Left cardiac atrium (tissue), 4 donors: ENCODE results near the gene PERCC1. TPM values are rescaled to one million over a fixed set of nuclear protein-coding genes. Genes with fewer than 3 reads are reported as not detected.

Experiments used
- ATAC-seq, 2 donors: fragments of 200-7000 bp; cut with Tn5 transposase; one replicate each; pipeline ENCODE4 v1.9.1; 2020; ENCODE audit warnings: mild to moderate bottlenecking in 2 of 2, moderate library complexity in 2 of 2
- DNase-seq: peaks from one replicate; pipeline ENCODE4 v3.0.0-alpha.2; 2020
- intact Hi-C, 2 donors: fragments of 100-400 bp; cut with DNase I; formaldehyde crosslinking; loops; one replicate each; pipeline versions ENCODE4 v1.14.1 to v1.15.1; 2022 to 2023
- total RNA-seq, 2 donors: library from RNA; stranded (reverse); fragmentation: NEBNext Ultra II Directional; extraction: Animal tissue kit (Norgen Biotek cat#: 25700); gene quantifications; one replicate each; pipeline ENCODE4 v1.2.1, GENCODE V29; 2021
- donor health status: DM: no; HTN: yes; CAD: no.
- donor health status: DM: no; HTN: yes; CAD: no; lungs with severe emphysema.
- donor health status: DM: yes; HTN: yes; CAD: no.
- donor health status: Dilated cardiomyopathy.

PERCC1 gene
- total RNA-seq, 2 donors from 2014 or later, result not detected

- DNase-seq, result no peak
- intact Hi-C loops, result no loop called here
- ATAC-seq, result no peak
These were observed 14.0 kb downstream of the PERCC1 start for GRCh38 chr16:1444730-1445517.

- DNase-seq (no peak), ATAC-seq (no peak)
- intact Hi-C loops, result no loop called here
These were observed 14.8 kb downstream of the PERCC1 start for GRCh38 chr16:1445518-1446203.

GRCh38 chr16:1446296-1447080, 15.6 kb downstream of the PERCC1 start:
- no peak for ATAC-seq
- intact Hi-C loops, result no loop called here
- DNase-seq, result no peak

- ATAC-seq (no peak), DNase-seq (no peak)
- intact Hi-C loops, result no loop called here
These were observed 17.1 kb downstream of the PERCC1 start for GRCh38 chr16:1447965-1448364.

GRCh38 chr16:1448536-1449116, 17.7 kb downstream of the PERCC1 start:
- intact Hi-C loops, result no loop called here
- no peak for DNase-seq
- no peak for ATAC-seq

- ATAC-seq (no peak), DNase-seq (no peak)
- intact Hi-C loops, result no loop called here
These were observed 18.4 kb downstream of the PERCC1 start for GRCh38 chr16:1449201-1449788.

GRCh38 chr16:1450218-1450617, 19.3 kb downstream of the PERCC1 start:
- ATAC-seq (no peak), DNase-seq (no peak)
- intact Hi-C loops, result no loop called here

GRCh38 chr16:1450841-1451240, 20.0 kb downstream of the PERCC1 start:
- intact Hi-C loops, result no loop called here
- ATAC-seq, result no peak
- no peak for DNase-seq

- intact Hi-C loops, result no loop called here
- no peak for ATAC-seq
These were observed 21.0 kb downstream of the PERCC1 start for GRCh38 chr16:1451702-1452392.

GRCh38 chr16:1452530-1452929, 21.7 kb downstream of the PERCC1 start:
- ATAC-seq (no peak), DNase-seq (no peak)
- intact Hi-C loops, result no loop called here

More at GRCh38 chr16:1451702-1452392, 21.0 kb downstream of the PERCC1 start:
- no peak for DNase-seq

- intact Hi-C loops, result no loop called here
These were observed 22.4 kb downstream of the PERCC1 start for GRCh38 chr16:1453316-1453715.

GRCh38 chr16:1454561-1454960, 23.7 kb downstream of the PERCC1 start:
- no peak for ATAC-seq
- intact Hi-C loops, result no loop called here
- no peak for DNase-seq

More at GRCh38 chr16:1453316-1453715, 22.4 kb downstream of the PERCC1 start:
- DNase-seq (no peak), ATAC-seq (no peak)

- no peak for ATAC-seq
- intact Hi-C loops, result no loop called here
- no peak for DNase-seq
These were observed 24.6 kb downstream of the PERCC1 start for GRCh38 chr16:1455190-1456171.

GRCh38 chr16:1456951-1457350, 26.1 kb downstream of the PERCC1 start:
- DNase-seq (no peak), ATAC-seq (no peak)
- intact Hi-C loops, result no loop called here

GRCh38 chr16:1457489-1458245, 26.8 kb downstream of the PERCC1 start:
- DNase-seq (no peak), ATAC-seq (no peak)
- intact Hi-C loops, result no loop called here

- DNase-seq, result no peak
- no peak for ATAC-seq
- intact Hi-C loops, result no loop called here
These were observed 27.6 kb downstream of the PERCC1 start for GRCh38 chr16:1458336-1458976.
